ENCODE results near the gene MICALL1. TPM values are rescaled to one million over a fixed set of nuclear protein-coding genes. Genes with fewer than 3 reads are reported as not detected.
"Not testable (repeated sequence)": the region's sequence is repeated elsewhere in the genome, so short reads cannot be mapped to it uniquely, and the experiment has no call there.

Gene MICALL1
- total RNA-seq, 1 donor from 2014 or later: 21.3 TPM

- DNase-seq (ENCODE audit: low read depth in 2 of 2): peak in 1 of 2 donors; percentile 48
Observed at GRCh38 chr22:37930270-37930951, 24.3 kb downstream of the MICALL1 start.

- DNase-seq (ENCODE audit: low read depth in 2 of 2): peak in 1 of 2 donors; percentile 52
Observed at GRCh38 chr22:37930952-37931440, 24.9 kb downstream of the MICALL1 start.

- DNase-seq (ENCODE audit: low read depth in 2 of 2): no peak
Observed at GRCh38 chr22:37931893-37932389, 25.8 kb downstream of the MICALL1 start.

GRCh38 chr22:37932401-37932800 lies 26.3 kb downstream of the MICALL1 start:
- no peak for DNase-seq (ENCODE audit: low read depth in 2 of 2)

GRCh38 chr22:37932821-37933578 lies 26.9 kb downstream of the MICALL1 start:
- no peak for DNase-seq (ENCODE audit: low read depth in 2 of 2)

- peak; percentile 81 to 94 for DNase-seq (ENCODE audit: low read depth in 2 of 2)
Observed at GRCh38 chr22:37933711-37934376, 27.7 kb downstream of the MICALL1 start.

GRCh38 chr22:37940698-37941376 lies 34.7 kb downstream of the MICALL1 start:
- peak in 1 of 2 donors; percentile 35 for DNase-seq (ENCODE audit: low read depth in 2 of 2)

- no peak for DNase-seq (ENCODE audit: low read depth in 2 of 2)
Observed at GRCh38 chr22:37942133-37942532, 36.0 kb downstream of the MICALL1 start.

- DNase-seq (ENCODE audit: low read depth in 2 of 2): no peak
Observed at GRCh38 chr22:37943136-37943824, 37.2 kb downstream of the MICALL1 start.

GRCh38 chr22:37943825-37944198 lies 37.7 kb downstream of the MICALL1 start:
- no peak for DNase-seq (ENCODE audit: low read depth in 2 of 2)

GRCh38 chr22:37944423-37944822 lies 38.3 kb downstream of the MICALL1 start:
- not testable (repeated sequence) for DNase-seq (ENCODE audit: low read depth in 2 of 2)

- not testable (repeated sequence) for DNase-seq (ENCODE audit: low read depth in 2 of 2)
Observed at GRCh38 chr22:37947142-37947795, 41.2 kb downstream of the MICALL1 start.

- no peak for DNase-seq (ENCODE audit: low read depth in 2 of 2)
Observed at GRCh38 chr22:37951305-37951704, 45.2 kb downstream of the MICALL1 start.

GRCh38 chr22:37952629-37953028 lies 46.5 kb downstream of the MICALL1 start:
- DNase-seq (ENCODE audit: low read depth in 2 of 2): not testable (repeated sequence)

- DNase-seq (ENCODE audit: low read depth in 2 of 2): no peak
Observed at GRCh38 chr22:37953062-37953436, 47.0 kb downstream of the MICALL1 start.

GRCh38 chr22:37953437-37954179 lies 47.5 kb downstream of the MICALL1 start, which contains the start of the genes C22orf23 and POLR2F:
Gene C22orf23 (minus strand): TSS chr22:37953601. CDS start chr22:37953149, 452 bp downstream.
Gene POLR2F (plus strand): TSS chr22:37953699. CDS start chr22:37953788, 89 bp downstream.
- DNase-seq (ENCODE audit: low read depth in 2 of 2): peak; percentile 93 to 95

GRCh38 chr22:37954686-37955085 lies 48.6 kb downstream of the MICALL1 start:
- no peak for DNase-seq (ENCODE audit: low read depth in 2 of 2)

GRCh38 chr22:37955825-37956397 lies 49.8 kb downstream of the MICALL1 start:
- not testable (repeated sequence) for DNase-seq (ENCODE audit: low read depth in 2 of 2)

GRCh38 chr22:37957232-37957631 lies 51.1 kb downstream of the MICALL1 start:
- DNase-seq (ENCODE audit: low read depth in 2 of 2): no peak

Data from dermis microvascular lymphatic vessel endothelial cell (primary cell).